HepG2 (cell line): ENCODE measurements around the gene RABEPK. TPM values are rescaled to one million over a fixed set of nuclear protein-coding genes. Genes with fewer than 3 reads are reported as not detected.
A peak's percentile ranks its signal among the peaks of the same experiment; 100 is the strongest.

Experiments used
- CEBPB ChIP-seq: IDR thresholded peaks from 2 replicates; pipeline ENCODE4 v1.6.1; 2011; ENCODE audit warnings: low read depth, low read length, improper control_type of control experiment, borderline replicate concordance
- CHD2 ChIP-seq: IDR thresholded peaks from 2 replicates; pipeline ENCODE4 v1.6.1; 2011; ENCODE audit warnings: low read depth, low read length, improper control_type of control experiment
- FOXP4 ChIP-seq: sonication (generic); formaldehyde crosslinking; IDR thresholded peaks from 2 replicates; pipeline ENCODE4 v1.4.0; 2020; ENCODE audit warnings: missing genetic modification reagents
- GTF3A ChIP-seq: sonication (generic); formaldehyde crosslinking; conservative IDR thresholded peaks from 2 replicates; pipeline ENCODE4 v1.4.0; 2020; ENCODE audit warnings: mild to moderate bottlenecking, missing genetic modification reagents
- HNF4A ChIP-seq: sonication (generic); formaldehyde crosslinking; IDR thresholded peaks from 2 replicates; pipeline ENCODE4 v1.4.0; 2020; ENCODE audit warnings: missing genetic modification reagents
- HOXD1 ChIP-seq: sonication (generic); formaldehyde crosslinking; IDR thresholded peaks from 2 replicates; pipeline ENCODE4 v1.5.0; 2020; ENCODE audit warnings: missing genetic modification reagents
- MAF1 ChIP-seq: sonication (generic); formaldehyde crosslinking; IDR thresholded peaks from 2 replicates; pipeline ENCODE4 v1.5.0; 2020; ENCODE audit warnings: missing genetic modification reagents, borderline replicate concordance
- MLLT10 ChIP-seq: sonication (generic); formaldehyde crosslinking; IDR thresholded peaks from 2 replicates; pipeline ENCODE4 v1.4.0; 2020; ENCODE audit warnings: missing genetic modification reagents
- NFE2L2 ChIP-seq: fragments of 150-350 bp; IDR thresholded peaks from 2 replicates; pipeline ENCODE4 v1.6.1; 2014; ENCODE audit warnings: low read length
- PCBP1 ChIP-seq: fragments of 200-400 bp; formaldehyde crosslinking; IDR thresholded peaks from 2 replicates; pipeline ENCODE4 v1.6.1; 2017; ENCODE audit warnings: mild to moderate bottlenecking, low read depth, low read length, borderline replicate concordance
- RBFOX2 ChIP-seq: fragments of 200-400 bp; formaldehyde crosslinking; IDR thresholded peaks from 2 replicates; pipeline ENCODE4 v1.6.1; 2017; ENCODE audit warnings: low read depth, mild to moderate bottlenecking, low read length
- SIX4 ChIP-seq: sonication (generic); formaldehyde crosslinking; IDR thresholded peaks from 2 replicates; pipeline ENCODE4 v1.4.0; 2020; ENCODE audit warnings: missing genetic modification reagents
- STAT5B ChIP-seq: sonication (generic); formaldehyde crosslinking; IDR thresholded peaks from 2 replicates; pipeline ENCODE4 v1.4.0; 2020; ENCODE audit warnings: missing genetic modification reagents
- ZNF224 ChIP-seq: sonication (generic); formaldehyde crosslinking; IDR thresholded peaks from 2 replicates; pipeline ENCODE4 v1.5.0; 2020; ENCODE audit warnings: mild to moderate bottlenecking, missing genetic modification reagents
- ZNF24 ChIP-seq: fragments of 450-650 bp; IDR thresholded peaks from 2 replicates; pipeline ENCODE4 v1.6.1; 2017; ENCODE audit warnings: antibody characterized with exemption, mild to moderate bottlenecking
- ZNF260 ChIP-seq: sonication (generic); formaldehyde crosslinking; IDR thresholded peaks from 2 replicates; pipeline ENCODE4 v1.4.0; 2020; ENCODE audit warnings: missing genetic modification reagents, low read depth, mild to moderate bottlenecking, borderline replicate concordance
- ZNF782 ChIP-seq: sonication (generic); formaldehyde crosslinking; IDR thresholded peaks from 2 replicates; pipeline ENCODE4 v1.4.0; 2020; ENCODE audit warnings: missing genetic modification reagents, mild to moderate bottlenecking, borderline replicate concordance
- polyA plus RNA-seq, 8 experiments: library from polyadenylated mRNA; depleted of rRNA in 3 of 8; stranded (reverse) in 7 of 8; unstranded in 1 of 8; fragments of >200 nt; fragmentation: Illumina TruSeq in 4 of 8; extraction: Trizol in 4 of 8; gene quantifications; 2 replicates each; pipeline versions ENCODE4 v1.2.1 to v1.2.3, GENCODE V29; 2011 to 2016; ENCODE audit warnings: low read depth in 4 of 8, missing spikeins in 1 of 8, mixed read lengths in 1 of 8; ENCODE audit not compliant: insufficient read depth in 1 of 8
- total RNA-seq, 5 experiments: library from RNA; depleted of rRNA; stranded (reverse); fragments of >200 nt; fragmentation: Illumina TruSeq; extraction: Trizol; gene quantifications; 2 replicates each; pipeline ENCODE4 v1.2.3, GENCODE V29; 2016; ENCODE audit warnings: low read depth in 1 of 5
- TF ChIP-seq, protein P1 (sequence below): sonication (generic); IDR thresholded peaks from 2 replicates; pipeline ENCODE4 v1.6.1; 2016; ENCODE audit warnings: low read depth, borderline replicate concordance
- TF ChIP-seq, protein P2 (sequence below): sonication (generic); formaldehyde crosslinking; IDR thresholded peaks from 2 replicates; pipeline ENCODE4 v1.5.0; 2020; ENCODE audit warnings: mild to moderate bottlenecking, missing genetic modification reagents, borderline replicate concordance
- TF ChIP-seq, protein P3 (sequence below): sonication (generic); formaldehyde crosslinking; IDR thresholded peaks from 2 replicates; pipeline ENCODE4 v1.5.1; 2020; ENCODE audit warnings: missing genetic modification reagents, mild to moderate bottlenecking, borderline replicate concordance
- TF ChIP-seq, protein P4 (sequence below): IDR thresholded peaks from 2 replicates; pipeline ENCODE4 v1.6.1; 2016; ENCODE audit warnings: mild to moderate bottlenecking

The RABEPK gene
- total and polyA plus RNA-seq, 2 of the 13 experiments (the other 11 are each of a cell fraction or from before 2014, with no cell fraction given): 75.5 to 90.0 TPM

- TF ChIP-seq, protein P1, sequence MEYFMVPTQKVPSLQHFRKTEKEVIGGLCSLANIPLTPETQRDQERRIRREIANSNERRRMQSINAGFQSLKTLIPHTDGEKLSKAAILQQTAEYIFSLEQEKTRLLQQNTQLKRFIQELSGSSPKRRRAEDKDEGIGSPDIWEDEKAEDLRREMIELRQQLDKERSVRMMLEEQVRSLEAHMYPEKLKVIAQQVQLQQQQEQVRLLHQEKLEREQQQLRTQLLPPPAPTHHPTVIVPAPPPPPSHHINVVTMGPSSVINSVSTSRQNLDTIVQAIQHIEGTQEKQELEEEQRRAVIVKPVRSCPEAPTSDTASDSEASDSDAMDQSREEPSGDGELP: peak; percentile 91
- TF ChIP-seq RBFOX2 (no peak), HOXD1 (CRISPR knock-in tag) (no peak), SIX4 (0 out of 2 replicates have a peak, but pooled peaks have one; percentile 40), CEBPB (peak; percentile 52; the same call in 1 of the 2 replicates), FOXP4 (peak; percentile 94), HNF4A (CRISPR knock-in tag) (peak; percentile 98), STAT5B (CRISPR knock-in tag) (no peak), MAF1 (CRISPR knock-in tag) (no peak), MLLT10 (CRISPR knock-in tag) (no peak), ZNF782 (CRISPR knock-in tag) (no peak), PCBP1 (no peak), CHD2 (no peak), ZNF24 (0 out of 2 replicates have a peak, but pooled peaks have one; percentile 33), ZNF260 (CRISPR knock-in tag) (no peak), ZNF224 (no peak), NFE2L2 (0 out of 2 replicates have a peak, but pooled peaks have one; percentile 47), GTF3A (CRISPR knock-in tag) (no peak)
- TF ChIP-seq, protein P2, sequence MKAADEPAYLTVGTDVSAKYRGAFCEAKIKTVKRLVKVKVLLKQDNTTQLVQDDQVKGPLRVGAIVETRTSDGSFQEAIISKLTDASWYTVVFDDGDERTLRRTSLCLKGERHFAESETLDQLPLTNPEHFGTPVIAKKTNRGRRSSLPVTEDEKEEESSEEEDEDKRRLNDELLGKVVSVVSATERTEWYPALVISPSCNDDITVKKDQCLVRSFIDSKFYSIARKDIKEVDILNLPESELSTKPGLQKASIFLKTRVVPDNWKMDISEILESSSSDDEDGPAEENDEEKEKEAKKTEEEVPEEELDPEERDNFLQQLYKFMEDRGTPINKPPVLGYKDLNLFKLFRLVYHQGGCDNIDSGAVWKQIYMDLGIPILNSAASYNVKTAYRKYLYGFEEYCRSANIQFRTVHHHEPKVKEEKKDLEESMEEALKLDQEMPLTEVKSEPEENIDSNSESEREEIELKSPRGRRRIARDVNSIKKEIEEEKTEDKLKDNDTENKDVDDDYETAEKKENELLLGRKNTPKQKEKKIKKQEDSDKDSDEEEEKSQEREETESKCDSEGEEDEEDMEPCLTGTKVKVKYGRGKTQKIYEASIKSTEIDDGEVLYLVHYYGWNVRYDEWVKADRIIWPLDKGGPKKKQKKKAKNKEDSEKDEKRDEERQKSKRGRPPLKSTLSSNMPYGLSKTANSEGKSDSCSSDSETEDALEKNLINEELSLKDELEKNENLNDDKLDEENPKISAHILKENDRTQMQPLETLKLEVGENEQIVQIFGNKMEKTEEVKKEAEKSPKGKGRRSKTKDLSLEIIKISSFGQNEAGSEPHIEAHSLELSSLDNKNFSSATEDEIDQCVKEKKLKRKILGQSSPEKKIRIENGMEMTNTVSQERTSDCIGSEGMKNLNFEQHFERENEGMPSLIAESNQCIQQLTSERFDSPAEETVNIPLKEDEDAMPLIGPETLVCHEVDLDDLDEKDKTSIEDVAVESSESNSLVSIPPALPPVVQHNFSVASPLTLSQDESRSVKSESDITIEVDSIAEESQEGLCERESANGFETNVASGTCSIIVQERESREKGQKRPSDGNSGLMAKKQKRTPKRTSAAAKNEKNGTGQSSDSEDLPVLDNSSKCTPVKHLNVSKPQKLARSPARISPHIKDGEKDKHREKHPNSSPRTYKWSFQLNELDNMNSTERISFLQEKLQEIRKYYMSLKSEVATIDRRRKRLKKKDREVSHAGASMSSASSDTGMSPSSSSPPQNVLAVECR (CRISPR knock-in tag): peak; percentile 58; the same call in 1 of the 2 replicates
- TF ChIP-seq, protein P3, sequence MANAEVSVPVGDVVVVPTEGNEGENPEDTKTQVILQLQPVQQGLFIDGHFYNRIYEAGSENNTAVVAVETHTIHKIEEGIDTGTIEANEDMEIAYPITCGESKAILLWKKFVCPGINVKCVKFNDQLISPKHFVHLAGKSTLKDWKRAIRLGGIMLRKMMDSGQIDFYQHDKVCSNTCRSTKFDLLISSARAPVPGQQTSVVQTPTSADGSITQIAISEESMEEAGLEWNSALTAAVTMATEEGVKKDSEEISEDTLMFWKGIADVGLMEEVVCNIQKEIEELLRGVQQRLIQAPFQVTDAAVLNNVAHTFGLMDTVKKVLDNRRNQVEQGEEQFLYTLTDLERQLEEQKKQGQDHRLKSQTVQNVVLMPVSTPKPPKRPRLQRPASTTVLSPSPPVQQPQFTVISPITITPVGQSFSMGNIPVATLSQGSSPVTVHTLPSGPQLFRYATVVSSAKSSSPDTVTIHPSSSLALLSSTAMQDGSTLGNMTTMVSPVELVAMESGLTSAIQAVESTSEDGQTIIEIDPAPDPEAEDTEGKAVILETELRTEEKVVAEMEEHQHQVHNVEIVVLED (CRISPR knock-in tag): no peak
- TF ChIP-seq, protein P4, sequence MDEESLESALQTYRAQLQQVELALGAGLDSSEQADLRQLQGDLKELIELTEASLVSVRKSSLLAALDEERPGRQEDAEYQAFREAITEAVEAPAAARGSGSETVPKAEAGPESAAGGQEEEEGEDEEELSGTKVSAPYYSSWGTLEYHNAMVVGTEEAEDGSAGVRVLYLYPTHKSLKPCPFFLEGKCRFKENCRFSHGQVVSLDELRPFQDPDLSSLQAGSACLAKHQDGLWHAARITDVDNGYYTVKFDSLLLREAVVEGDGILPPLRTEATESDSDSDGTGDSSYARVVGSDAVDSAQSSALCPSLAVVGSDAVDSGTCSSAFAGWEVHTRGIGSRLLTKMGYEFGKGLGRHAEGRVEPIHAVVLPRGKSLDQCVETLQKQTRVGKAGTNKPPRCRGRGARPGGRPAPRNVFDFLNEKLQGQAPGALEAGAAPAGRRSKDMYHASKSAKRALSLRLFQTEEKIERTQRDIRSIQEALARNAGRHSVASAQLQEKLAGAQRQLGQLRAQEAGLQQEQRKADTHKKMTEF (CRISPR knock-in tag): peak; percentile 76; the same call in 1 of the 2 replicates
These were observed 72.4 kb downstream of the RABEPK start (continued) for GRCh38 chr9:125272697-125273096.
